ENCODE data around the gene CABP1. TPM values are rescaled to one million over a fixed set of nuclear protein-coding genes. Genes with fewer than 3 reads are reported as not detected.

The CABP1 gene
- total and polyA plus RNA-seq, 2 of the 13 experiments (the other 11 are each of a cell fraction or from before 2014, with no cell fraction given): not detected

DNA sequence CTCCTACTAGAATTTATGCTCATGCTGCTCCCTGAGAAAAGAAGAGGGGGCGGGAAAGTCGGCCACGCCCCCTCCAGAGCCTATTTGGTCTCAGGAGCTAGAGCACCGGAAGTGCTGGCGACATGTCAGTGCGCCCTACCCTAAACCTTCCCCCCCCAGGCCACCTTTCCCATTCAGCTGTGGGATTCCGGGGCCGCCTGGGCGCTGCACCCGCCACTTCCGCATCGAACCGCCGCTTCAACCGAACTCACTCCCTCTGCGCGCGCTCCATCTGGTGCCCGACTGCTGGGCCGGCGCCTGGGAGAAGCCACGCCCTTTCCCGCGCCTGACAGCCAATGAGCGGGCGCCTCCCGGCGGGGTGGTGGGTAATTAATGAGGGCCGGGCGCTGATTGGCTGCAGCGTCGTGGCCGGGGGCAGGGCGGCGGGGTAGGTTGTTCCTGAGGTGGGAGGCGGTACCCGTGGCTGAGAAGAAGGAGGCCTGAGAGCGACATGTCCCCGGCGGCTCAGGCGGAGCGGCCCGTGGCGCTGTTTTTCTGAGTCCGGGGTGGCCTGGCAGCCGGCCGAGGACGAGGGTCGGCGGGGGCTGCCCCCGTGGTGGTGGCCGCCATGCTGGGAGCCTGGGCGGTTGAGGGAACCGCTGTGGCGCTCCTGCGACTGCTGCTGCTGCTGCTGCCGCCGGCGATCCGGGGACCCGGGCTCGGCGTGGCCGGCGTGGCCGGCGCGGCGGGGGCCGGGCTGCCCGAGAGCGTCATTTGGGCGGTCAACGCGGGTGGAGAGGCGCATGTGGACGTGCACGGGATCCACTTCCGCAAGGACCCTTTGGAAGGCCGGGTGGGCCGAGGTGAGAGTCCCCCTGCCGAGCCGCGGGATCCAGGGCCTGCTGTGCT, 46.5 kb downstream of the CABP1 start, which contains the start of gene MLEC (continued):
- TF ChIP-seq, protein P1, sequence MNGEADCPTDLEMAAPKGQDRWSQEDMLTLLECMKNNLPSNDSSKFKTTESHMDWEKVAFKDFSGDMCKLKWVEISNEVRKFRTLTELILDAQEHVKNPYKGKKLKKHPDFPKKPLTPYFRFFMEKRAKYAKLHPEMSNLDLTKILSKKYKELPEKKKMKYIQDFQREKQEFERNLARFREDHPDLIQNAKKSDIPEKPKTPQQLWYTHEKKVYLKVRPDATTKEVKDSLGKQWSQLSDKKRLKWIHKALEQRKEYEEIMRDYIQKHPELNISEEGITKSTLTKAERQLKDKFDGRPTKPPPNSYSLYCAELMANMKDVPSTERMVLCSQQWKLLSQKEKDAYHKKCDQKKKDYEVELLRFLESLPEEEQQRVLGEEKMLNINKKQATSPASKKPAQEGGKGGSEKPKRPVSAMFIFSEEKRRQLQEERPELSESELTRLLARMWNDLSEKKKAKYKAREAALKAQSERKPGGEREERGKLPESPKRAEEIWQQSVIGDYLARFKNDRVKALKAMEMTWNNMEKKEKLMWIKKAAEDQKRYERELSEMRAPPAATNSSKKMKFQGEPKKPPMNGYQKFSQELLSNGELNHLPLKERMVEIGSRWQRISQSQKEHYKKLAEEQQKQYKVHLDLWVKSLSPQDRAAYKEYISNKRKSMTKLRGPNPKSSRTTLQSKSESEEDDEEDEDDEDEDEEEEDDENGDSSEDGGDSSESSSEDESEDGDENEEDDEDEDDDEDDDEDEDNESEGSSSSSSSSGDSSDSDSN (CRISPR knock-in tag; IDR thresholded peaks at IDR 0.05): peak; percentile 87
- 0 out of 2 replicates have a peak, but pooled peaks have one; percentile 42 for TF ChIP-seq ZBTB7B (CRISPR knock-in tag; IDR thresholded peaks at IDR 0.05)
- no peak for TF ChIP-seq NCOA1 (CRISPR knock-in tag; IDR thresholded peaks at IDR 0.05)
- peak; percentile 51; the same call in 1 of the 2 replicates for TF ChIP-seq ZNF772 (CRISPR knock-in tag; IDR thresholded peaks at IDR 0.05)
- TF ChIP-seq SMC3 (IDR thresholded peaks at IDR 0.05; ENCODE audit: low read length): no peak
- peak; percentile 52 for TF ChIP-seq ETV5 (CRISPR knock-in tag; IDR thresholded peaks at IDR 0.05; ENCODE audit: borderline replicate concordance)
- TF ChIP-seq SMAD3 (CRISPR knock-in tag; IDR thresholded peaks at IDR 0.05): peak; percentile 17; the same call in 1 of the 2 replicates
- no peak for TF ChIP-seq ZNF83 (CRISPR knock-in tag; IDR thresholded peaks at IDR 0.05; ENCODE audit: borderline replicate concordance)
- TF ChIP-seq, protein P2, sequence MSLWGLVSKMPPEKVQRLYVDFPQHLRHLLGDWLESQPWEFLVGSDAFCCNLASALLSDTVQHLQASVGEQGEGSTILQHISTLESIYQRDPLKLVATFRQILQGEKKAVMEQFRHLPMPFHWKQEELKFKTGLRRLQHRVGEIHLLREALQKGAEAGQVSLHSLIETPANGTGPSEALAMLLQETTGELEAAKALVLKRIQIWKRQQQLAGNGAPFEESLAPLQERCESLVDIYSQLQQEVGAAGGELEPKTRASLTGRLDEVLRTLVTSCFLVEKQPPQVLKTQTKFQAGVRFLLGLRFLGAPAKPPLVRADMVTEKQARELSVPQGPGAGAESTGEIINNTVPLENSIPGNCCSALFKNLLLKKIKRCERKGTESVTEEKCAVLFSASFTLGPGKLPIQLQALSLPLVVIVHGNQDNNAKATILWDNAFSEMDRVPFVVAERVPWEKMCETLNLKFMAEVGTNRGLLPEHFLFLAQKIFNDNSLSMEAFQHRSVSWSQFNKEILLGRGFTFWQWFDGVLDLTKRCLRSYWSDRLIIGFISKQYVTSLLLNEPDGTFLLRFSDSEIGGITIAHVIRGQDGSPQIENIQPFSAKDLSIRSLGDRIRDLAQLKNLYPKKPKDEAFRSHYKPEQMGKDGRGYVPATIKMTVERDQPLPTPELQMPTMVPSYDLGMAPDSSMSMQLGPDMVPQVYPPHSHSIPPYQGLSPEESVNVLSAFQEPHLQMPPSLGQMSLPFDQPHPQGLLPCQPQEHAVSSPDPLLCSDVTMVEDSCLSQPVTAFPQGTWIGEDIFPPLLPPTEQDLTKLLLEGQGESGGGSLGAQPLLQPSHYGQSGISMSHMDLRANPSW (CRISPR knock-in tag; IDR thresholded peaks at IDR 0.05; ENCODE audit: borderline replicate concordance): peak; percentile 73; the same call in 1 of the 2 replicates
- TF ChIP-seq, protein P3, sequence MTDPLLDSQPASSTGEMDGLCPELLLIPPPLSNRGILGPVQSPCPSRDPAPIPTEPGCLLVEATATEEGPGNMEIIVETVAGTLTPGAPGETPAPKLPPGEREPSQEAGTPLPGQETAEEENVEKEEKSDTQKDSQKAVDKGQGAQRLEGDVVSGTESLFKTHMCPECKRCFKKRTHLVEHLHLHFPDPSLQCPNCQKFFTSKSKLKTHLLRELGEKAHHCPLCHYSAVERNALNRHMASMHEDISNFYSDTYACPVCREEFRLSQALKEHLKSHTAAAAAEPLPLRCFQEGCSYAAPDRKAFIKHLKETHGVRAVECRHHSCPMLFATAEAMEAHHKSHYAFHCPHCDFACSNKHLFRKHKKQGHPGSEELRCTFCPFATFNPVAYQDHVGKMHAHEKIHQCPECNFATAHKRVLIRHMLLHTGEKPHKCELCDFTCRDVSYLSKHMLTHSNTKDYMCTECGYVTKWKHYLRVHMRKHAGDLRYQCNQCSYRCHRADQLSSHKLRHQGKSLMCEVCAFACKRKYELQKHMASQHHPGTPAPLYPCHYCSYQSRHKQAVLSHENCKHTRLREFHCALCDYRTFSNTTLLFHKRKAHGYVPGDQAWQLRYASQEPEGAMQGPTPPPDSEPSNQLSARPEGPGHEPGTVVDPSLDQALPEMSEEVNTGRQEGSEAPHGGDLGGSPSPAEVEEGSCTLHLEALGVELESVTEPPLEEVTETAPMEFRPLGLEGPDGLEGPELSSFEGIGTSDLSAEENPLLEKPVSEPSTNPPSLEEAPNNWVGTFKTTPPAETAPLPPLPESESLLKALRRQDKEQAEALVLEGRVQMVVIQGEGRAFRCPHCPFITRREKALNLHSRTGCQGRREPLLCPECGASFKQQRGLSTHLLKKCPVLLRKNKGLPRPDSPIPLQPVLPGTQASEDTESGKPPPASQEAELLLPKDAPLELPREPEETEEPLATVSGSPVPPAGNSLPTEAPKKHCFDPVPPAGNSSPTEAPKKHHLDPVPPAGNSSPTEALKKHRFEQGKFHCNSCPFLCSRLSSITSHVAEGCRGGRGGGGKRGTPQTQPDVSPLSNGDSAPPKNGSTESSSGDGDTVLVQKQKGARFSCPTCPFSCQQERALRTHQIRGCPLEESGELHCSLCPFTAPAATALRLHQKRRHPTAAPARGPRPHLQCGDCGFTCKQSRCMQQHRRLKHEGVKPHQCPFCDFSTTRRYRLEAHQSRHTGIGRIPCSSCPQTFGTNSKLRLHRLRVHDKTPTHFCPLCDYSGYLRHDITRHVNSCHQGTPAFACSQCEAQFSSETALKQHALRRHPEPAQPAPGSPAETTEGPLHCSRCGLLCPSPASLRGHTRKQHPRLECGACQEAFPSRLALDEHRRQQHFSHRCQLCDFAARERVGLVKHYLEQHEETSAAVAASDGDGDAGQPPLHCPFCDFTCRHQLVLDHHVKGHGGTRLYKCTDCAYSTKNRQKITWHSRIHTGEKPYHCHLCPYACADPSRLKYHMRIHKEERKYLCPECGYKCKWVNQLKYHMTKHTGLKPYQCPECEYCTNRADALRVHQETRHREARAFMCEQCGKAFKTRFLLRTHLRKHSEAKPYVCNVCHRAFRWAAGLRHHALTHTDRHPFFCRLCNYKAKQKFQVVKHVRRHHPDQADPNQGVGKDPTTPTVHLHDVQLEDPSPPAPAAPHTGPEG (CRISPR knock-in tag; IDR thresholded peaks at IDR 0.05): no peak
- no peak for TF ChIP-seq SRSF4 (IDR thresholded peaks at IDR 0.05; ENCODE audit: low read depth, low read length, poor library complexity, severe bottlenecking)
- TF ChIP-seq, protein P4, sequence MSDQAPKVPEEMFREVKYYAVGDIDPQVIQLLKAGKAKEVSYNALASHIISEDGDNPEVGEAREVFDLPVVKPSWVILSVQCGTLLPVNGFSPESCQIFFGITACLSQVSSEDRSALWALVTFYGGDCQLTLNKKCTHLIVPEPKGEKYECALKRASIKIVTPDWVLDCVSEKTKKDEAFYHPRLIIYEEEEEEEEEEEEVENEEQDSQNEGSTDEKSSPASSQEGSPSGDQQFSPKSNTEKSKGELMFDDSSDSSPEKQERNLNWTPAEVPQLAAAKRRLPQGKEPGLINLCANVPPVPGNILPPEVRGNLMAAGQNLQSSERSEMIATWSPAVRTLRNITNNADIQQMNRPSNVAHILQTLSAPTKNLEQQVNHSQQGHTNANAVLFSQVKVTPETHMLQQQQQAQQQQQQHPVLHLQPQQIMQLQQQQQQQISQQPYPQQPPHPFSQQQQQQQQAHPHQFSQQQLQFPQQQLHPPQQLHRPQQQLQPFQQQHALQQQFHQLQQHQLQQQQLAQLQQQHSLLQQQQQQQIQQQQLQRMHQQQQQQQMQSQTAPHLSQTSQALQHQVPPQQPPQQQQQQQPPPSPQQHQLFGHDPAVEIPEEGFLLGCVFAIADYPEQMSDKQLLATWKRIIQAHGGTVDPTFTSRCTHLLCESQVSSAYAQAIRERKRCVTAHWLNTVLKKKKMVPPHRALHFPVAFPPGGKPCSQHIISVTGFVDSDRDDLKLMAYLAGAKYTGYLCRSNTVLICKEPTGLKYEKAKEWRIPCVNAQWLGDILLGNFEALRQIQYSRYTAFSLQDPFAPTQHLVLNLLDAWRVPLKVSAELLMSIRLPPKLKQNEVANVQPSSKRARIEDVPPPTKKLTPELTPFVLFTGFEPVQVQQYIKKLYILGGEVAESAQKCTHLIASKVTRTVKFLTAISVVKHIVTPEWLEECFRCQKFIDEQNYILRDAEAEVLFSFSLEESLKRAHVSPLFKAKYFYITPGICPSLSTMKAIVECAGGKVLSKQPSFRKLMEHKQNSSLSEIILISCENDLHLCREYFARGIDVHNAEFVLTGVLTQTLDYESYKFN (CRISPR knock-in tag; conservative IDR thresholded peaks at IDR 0.05): no peak; the same call in none of the 2 replicates
